Ascending aorta (tissue), 2 donors: ENCODE results near the gene CBLB. TPM values are rescaled to one million over a fixed set of nuclear protein-coding genes. Genes with fewer than 3 reads are reported as not detected.

Experiments
- DNase-seq, 2 donors: peaks; one replicate each; pipeline ENCODE4 v3.0.0-alpha.2; 2019; ENCODE audit warnings: low spot score in 2 of 2
- H3K27ac ChIP-seq, 2 donors: fragments of 200-600 bp; sonication (generic); one replicate each; pipeline ENCODE4 v1.5.1; 2016 to 2017; ENCODE audit warnings: mild to moderate bottlenecking in 1 of 2
- H3K27me3 ChIP-seq: fragments of 200-600 bp; sonication (generic); one replicate; pipeline ENCODE4 v1.5.1; 2017
- H3K36me3 ChIP-seq, 2 donors: fragments of 200-600 bp; sonication (generic); one replicate each; pipeline ENCODE4 v1.5.1; 2016
- H3K4me1 ChIP-seq, 2 donors: fragments of 200-600 bp; sonication (generic); one replicate each; pipeline ENCODE4 v1.5.1; 2016 to 2017; ENCODE audit warnings: mild to moderate bottlenecking in 1 of 2
- H3K4me3 ChIP-seq, 2 donors: fragments of 200-600 bp; sonication (generic); one replicate each; pipeline ENCODE4 v1.5.1; 2016 to 2017; ENCODE audit warnings: mild to moderate bottlenecking in 1 of 2
- H3K9me3 ChIP-seq, 2 donors: fragments of 200-600 bp; sonication (generic); one replicate each; pipeline ENCODE4 v1.5.1; 2016
- intact Hi-C: fragments of 100-400 bp; cut with DNase I; formaldehyde crosslinking; loops from one replicate; pipeline ENCODE4 v1.15.1; 2023
- total RNA-seq: library from RNA; depleted of rRNA; stranded (reverse); fragments of >200 nt; gene quantifications from one replicate; pipeline ENCODE4 v1.1.0, GENCODE V29; 2016
- TF ChIP-seq, protein P1 (sequence below), 3 experiments: fragments of 200-600 bp in 2 of 3; fragments of 450-650 bp in 1 of 3; sonication (generic) in 2 of 3; IDR thresholded peaks; one replicate each; pipeline ENCODE4 v1.5.1; 2016 to 2019; ENCODE audit warnings: antibody characterized with exemption in 3 of 3, mild to moderate bottlenecking in 1 of 3, moderate library complexity in 1 of 3

The CBLB gene
- total RNA-seq, 1 donor from 2014 or later, result 30.0 TPM

DNA sequence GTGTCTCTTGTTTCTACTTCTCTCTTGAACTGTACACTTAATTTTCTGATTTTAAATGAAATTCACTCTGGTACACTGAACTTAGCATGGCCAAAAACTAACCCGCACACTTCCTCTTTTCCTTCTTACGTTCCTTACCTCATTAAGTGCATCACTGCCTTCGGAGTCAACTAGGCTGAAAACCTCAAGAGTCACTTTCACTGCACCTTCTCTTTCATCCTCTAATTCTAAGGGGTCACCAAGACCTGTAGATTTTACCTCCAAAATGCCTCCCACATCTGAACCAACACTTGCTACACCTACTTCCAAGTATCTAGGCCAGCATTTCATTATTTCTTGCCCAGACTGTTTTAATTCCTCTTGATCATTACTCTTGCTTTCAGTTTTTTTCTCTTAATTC is 6.6 kb downstream of the CBLB start:
- intact Hi-C loops, result loop anchor here (10.0 kb wide), 1 partner anchor 127 kb away; no protein-coding TSS in a partner anchor
- TF ChIP-seq, protein P1, sequence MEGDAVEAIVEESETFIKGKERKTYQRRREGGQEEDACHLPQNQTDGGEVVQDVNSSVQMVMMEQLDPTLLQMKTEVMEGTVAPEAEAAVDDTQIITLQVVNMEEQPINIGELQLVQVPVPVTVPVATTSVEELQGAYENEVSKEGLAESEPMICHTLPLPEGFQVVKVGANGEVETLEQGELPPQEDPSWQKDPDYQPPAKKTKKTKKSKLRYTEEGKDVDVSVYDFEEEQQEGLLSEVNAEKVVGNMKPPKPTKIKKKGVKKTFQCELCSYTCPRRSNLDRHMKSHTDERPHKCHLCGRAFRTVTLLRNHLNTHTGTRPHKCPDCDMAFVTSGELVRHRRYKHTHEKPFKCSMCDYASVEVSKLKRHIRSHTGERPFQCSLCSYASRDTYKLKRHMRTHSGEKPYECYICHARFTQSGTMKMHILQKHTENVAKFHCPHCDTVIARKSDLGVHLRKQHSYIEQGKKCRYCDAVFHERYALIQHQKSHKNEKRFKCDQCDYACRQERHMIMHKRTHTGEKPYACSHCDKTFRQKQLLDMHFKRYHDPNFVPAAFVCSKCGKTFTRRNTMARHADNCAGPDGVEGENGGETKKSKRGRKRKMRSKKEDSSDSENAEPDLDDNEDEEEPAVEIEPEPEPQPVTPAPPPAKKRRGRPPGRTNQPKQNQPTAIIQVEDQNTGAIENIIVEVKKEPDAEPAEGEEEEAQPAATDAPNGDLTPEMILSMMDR (IDR thresholded peaks at IDR 0.05), result no peak
- H3K4me3 ChIP-seq, result no peak overlapping the region
- peaks cover 0 to 32% of the 10 kb centered on the region in 2 donors for H3K4me1 ChIP-seq
- DNase-seq, result no peak
- no peak overlapping the region for H3K27ac ChIP-seq
- no peaks in the 10 kb centered on the region for H3K27me3 ChIP-seq
- H3K36me3 ChIP-seq, result peaks cover 0 to 11% of the 10 kb centered on the region in 2 donors
- H3K9me3 ChIP-seq, result no peaks in the 10 kb centered on the region

DNA sequence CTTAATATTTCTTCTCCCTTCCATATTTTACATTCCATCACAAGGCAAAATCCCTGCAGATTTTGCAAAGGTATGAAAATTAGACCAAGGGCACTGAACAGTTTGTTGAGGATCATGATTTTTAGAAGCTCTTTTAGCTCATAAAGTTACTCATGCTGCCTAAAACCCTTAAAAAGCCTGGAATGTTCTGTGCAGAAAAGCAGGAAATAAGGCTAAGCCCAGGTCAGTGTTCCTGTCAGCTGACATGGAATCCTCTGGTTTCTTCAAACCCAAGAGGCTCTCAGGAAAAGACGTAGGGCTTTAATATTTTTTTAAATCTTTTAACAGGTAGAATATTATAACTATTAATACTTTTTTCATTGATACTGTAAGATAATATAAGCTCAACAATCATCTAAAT is 8.2 kb downstream of the CBLB start:
- H3K36me3 ChIP-seq, result peaks cover 0 to 11% of the 10 kb centered on the region in 2 donors
- no peak overlapping the region for H3K4me3 ChIP-seq
- H3K27ac ChIP-seq, result peak overlapping the region in 1 of 2 donors; percentile 5
- no peaks in the 10 kb centered on the region for H3K27me3 ChIP-seq
- peaks cover 0 to 26% of the 10 kb centered on the region in 2 donors for H3K4me1 ChIP-seq
- intact Hi-C loops, result loop anchor here (10.0 kb wide), 1 partner anchor 126 kb away; no protein-coding TSS in a partner anchor
- H3K9me3 ChIP-seq, result no peaks in the 10 kb centered on the region
- DNase-seq, result no peak
- TF ChIP-seq, protein P1 (IDR thresholded peaks at IDR 0.05), result no peak

DNA sequence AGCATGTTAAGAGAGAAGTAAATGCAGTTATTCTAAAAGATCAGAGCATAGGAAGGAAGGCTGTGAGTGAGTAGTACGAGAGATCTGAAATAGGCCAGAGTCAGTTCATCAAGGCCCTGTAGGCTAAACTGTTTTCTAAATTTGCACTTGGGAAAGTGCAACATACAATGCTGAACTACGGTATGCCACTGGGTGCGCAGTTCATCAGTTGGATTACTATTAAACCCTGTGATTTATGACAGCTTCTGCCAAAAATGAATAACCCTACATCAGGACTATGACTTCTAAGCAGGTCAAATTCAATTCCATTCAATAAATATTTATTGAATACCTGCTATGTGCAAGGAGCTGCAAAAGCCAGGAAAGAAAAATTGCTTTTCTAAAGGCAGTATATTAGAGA is 10.8 kb downstream of the CBLB start:
- Histone ChIP-seq H3K36me3 (peaks cover 6 to 20% of the 10 kb centered on the region in 2 donors), H3K4me1 (peaks cover 0 to 9% of the 10 kb centered on the region in 2 donors), H3K27ac (no peak overlapping the region), H3K9me3 (no peaks in the 10 kb centered on the region), H3K27me3 (no peaks in the 10 kb centered on the region), H3K4me3 (no peak overlapping the region)
- DNase-seq, result no peak
- intact Hi-C loops, result no loop called here
- TF ChIP-seq, protein P1 (IDR thresholded peaks at IDR 0.05), result no peak

DNA sequence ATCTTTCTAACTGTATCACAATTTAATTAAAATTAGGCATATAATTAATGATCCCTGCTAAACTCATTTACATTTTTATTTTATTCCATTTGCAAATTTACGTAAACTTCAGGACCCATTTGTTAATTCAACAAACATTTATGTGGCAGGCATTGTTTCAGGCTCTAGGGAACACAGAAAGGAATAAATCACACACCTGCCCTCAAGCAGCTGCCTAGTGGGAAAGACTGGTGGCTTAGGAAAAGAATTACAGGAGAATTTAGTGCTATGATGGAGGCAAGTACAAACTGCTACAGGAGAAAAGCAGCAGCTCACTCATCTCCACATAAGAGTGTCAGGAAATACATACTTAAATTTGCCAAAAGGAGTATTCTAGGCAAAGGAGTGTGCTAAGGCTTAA is 11.2 kb downstream of the CBLB start:
- Histone ChIP-seq H3K4me1 (peaks cover 0 to 8% of the 10 kb centered on the region in 2 donors), H3K9me3 (no peaks in the 10 kb centered on the region), H3K4me3 (no peak overlapping the region), H3K36me3 (peaks cover 9 to 23% of the 10 kb centered on the region in 2 donors), H3K27me3 (no peaks in the 10 kb centered on the region), H3K27ac (no peak overlapping the region)
- DNase-seq, result no peak
- TF ChIP-seq, protein P1 (IDR thresholded peaks at IDR 0.05), result no peak
- intact Hi-C loops, result loop anchor here (2.0 kb wide), 1 partner anchor 53 kb away; no protein-coding TSS in a partner anchor

DNA sequence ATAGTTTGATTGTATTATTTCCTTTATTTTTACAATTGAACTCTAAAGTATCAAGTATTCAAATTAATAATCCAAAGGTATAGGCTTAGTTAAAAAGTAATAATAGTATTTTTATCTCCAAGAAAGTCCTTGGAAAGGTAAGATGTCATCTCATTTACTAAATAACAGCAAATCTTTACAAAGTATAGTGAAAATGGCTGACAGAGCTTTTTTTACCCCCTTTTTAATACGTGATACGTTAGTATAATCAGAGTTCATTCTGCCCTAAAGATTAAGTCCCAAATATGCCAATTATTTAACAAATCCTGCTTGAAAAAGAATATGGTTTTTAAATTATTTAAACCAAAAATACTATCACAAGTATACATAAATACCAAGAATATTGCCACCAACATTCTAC is 12.2 kb downstream of the CBLB start:
- Histone ChIP-seq H3K36me3 (peaks cover 12 to 23% of the 10 kb centered on the region in 2 donors), H3K27ac (no peak overlapping the region), H3K27me3 (no peaks in the 10 kb centered on the region), H3K9me3 (no peaks in the 10 kb centered on the region), H3K4me1 (peaks cover 0 to 7% of the 10 kb centered on the region in 2 donors), H3K4me3 (no peak overlapping the region)
- DNase-seq, result no peak
- intact Hi-C loops, result loop anchor here (2.0 kb wide), 1 partner anchor 52 kb away; no protein-coding TSS in a partner anchor
- TF ChIP-seq, protein P1 (IDR thresholded peaks at IDR 0.05), result no peak
